Osteocyte (in vitro differentiated cells): Measurements from ENCODE around the gene GRID1. TPM values are rescaled to one million over a fixed set of nuclear protein-coding genes. Genes with fewer than 3 reads are reported as not detected.

Source experiments
- DNase-seq: peaks from one replicate; pipeline ENCODE4 v3.0.0; 2021; ENCODE audit warnings: mixed read lengths; ENCODE audit not compliant: unreplicated experiment; ENCODE audit errors: extremely low spot score
- H3K27ac Mint-ChIP-seq: one replicate; pipeline ENCODE4 v1.8.0; 2021; ENCODE audit warnings: mild to moderate bottlenecking, mixed read lengths; ENCODE audit not compliant: unreplicated experiment
- H3K27me3 Mint-ChIP-seq: one replicate; pipeline ENCODE4 v1.8.0; 2021; ENCODE audit warnings: mixed read lengths; ENCODE audit not compliant: unreplicated experiment
- H3K36me3 Mint-ChIP-seq: one replicate; pipeline ENCODE4 v1.8.0; 2021; ENCODE audit warnings: mixed read lengths; ENCODE audit not compliant: unreplicated experiment
- H3K4me1 Mint-ChIP-seq: one replicate; pipeline ENCODE4 v1.8.0; 2021; ENCODE audit warnings: mixed read lengths; ENCODE audit not compliant: unreplicated experiment
- H3K4me3 Mint-ChIP-seq: one replicate; pipeline ENCODE4 v1.8.0; 2021; ENCODE audit warnings: mild to moderate bottlenecking, moderate library complexity, mixed read lengths; ENCODE audit not compliant: unreplicated experiment
- H3K9me3 Mint-ChIP-seq: one replicate; pipeline ENCODE4 v1.8.0; 2021; ENCODE audit warnings: mixed read lengths; ENCODE audit not compliant: unreplicated experiment
- CTCF ChIP-seq: fragments of 200-600 bp; sonication (generic); IDR thresholded peaks from 2 replicates; pipeline ENCODE4 v1.5.0; 2021; ENCODE audit warnings: antibody characterized with exemption, mild to moderate bottlenecking, moderate library complexity
- total RNA-seq: library from RNA; stranded (reverse); gene quantifications from 2 replicates; pipeline ENCODE4 v1.2.1, GENCODE V29; 2021

The GRID1 gene
- total RNA-seq, 1 donor from 2014 or later = 0.11 TPM

- Mint-ChIP-seq H3K36me3 (no peaks in the 10 kb centered on the region), H3K27ac (no peak overlapping the region), H3K4me1 (no peaks in the 10 kb centered on the region), H3K4me3 (no peak overlapping the region), H3K9me3 (no peaks in the 10 kb centered on the region), H3K27me3 (no peaks in the 10 kb centered on the region)
- no peak for TF ChIP-seq CTCF
- no peak for DNase-seq
Observed at GRCh38 chr10:86230557-86231180, 135.9 kb downstream of the GRID1 start.

GRCh38 chr10:86229811-86230556, 136.6 kb downstream of the GRID1 start:
- Mint-ChIP-seq H3K4me1 (no peaks in the 10 kb centered on the region), H3K27ac (no peak overlapping the region), H3K27me3 (no peaks in the 10 kb centered on the region), H3K4me3 (no peak overlapping the region), H3K36me3 (no peaks in the 10 kb centered on the region), H3K9me3 (no peaks in the 10 kb centered on the region)
- no peak for TF ChIP-seq CTCF
- DNase-seq = no peak

GRCh38 chr10:86229376-86229775, 137.2 kb downstream of the GRID1 start:
- Mint-ChIP-seq H3K27me3 (no peaks in the 10 kb centered on the region), H3K9me3 (no peaks in the 10 kb centered on the region), H3K27ac (no peak overlapping the region), H3K36me3 (no peaks in the 10 kb centered on the region), H3K4me3 (no peak overlapping the region), H3K4me1 (no peaks in the 10 kb centered on the region)
- TF ChIP-seq CTCF = no peak
- no peak for DNase-seq

- no peak for TF ChIP-seq CTCF
- Mint-ChIP-seq H3K27me3 (no peaks in the 10 kb centered on the region), H3K36me3 (no peaks in the 10 kb centered on the region), H3K27ac (no peak overlapping the region), H3K9me3 (no peaks in the 10 kb centered on the region), H3K4me1 (no peaks in the 10 kb centered on the region), H3K4me3 (no peak overlapping the region)
- DNase-seq = no peak
Observed at GRCh38 chr10:86227501-86228258, 138.9 kb downstream of the GRID1 start.

GRCh38 chr10:86226781-86227201, 139.8 kb downstream of the GRID1 start:
- Mint-ChIP-seq H3K36me3 (no peaks in the 10 kb centered on the region), H3K4me3 (no peak overlapping the region), H3K4me1 (no peaks in the 10 kb centered on the region), H3K27me3 (no peaks in the 10 kb centered on the region), H3K9me3 (no peaks in the 10 kb centered on the region), H3K27ac (no peak overlapping the region)
- no peak for DNase-seq
- TF ChIP-seq CTCF = no peak
